ENCODE measurements around the gene RAMP3.

The RAMP3 gene

GRCh38 chr7:45223728-45224630 is 66.4 kb downstream of the RAMP3 start:
- no peak for DNase-seq

GRCh38 chr7:45224832-45225231 is 67.2 kb downstream of the RAMP3 start:
- peak; percentile 5 for DNase-seq

GRCh38 chr7:45225311-45225947 is 67.8 kb downstream of the RAMP3 start:
- DNase-seq, result no peak

GRCh38 chr7:45225948-45226335 is 68.4 kb downstream of the RAMP3 start:
- DNase-seq, result no peak

- no peak for DNase-seq
These were observed 71.7 kb downstream of the RAMP3 start for GRCh38 chr7:45229156-45229920.

GRCh38 chr7:45230083-45230482 is 72.5 kb downstream of the RAMP3 start:
- no peak for DNase-seq

- no peak for DNase-seq
These were observed 73.1 kb downstream of the RAMP3 start for GRCh38 chr7:45230611-45231165.

- no peak for DNase-seq
These were observed 75.7 kb downstream of the RAMP3 start for GRCh38 chr7:45233249-45233775.

Measured in fibroblast of skin of scalp (primary cell).